Measurements from ENCODE around the gene IFNA14.

Gene IFNA14

GRCh38 chr9:21239911-21240310, at the start of gene IFNA14:
Gene IFNA14, minus strand, starts transcription at chr9:21240005. Its CDS starts 70 bp downstream, at chr9:21239935.
- no peak within 1 kb of the TSS for H3K27ac ChIP-seq (ENCODE audit: low read depth, low read length)
- H3K4me1 ChIP-seq (ENCODE audit: control insufficient read depth in 5 of 5, insufficient read depth in 5 of 5, low read length in 5 of 5), result no peaks in the 10 kb centered on the region
- no peaks in the 10 kb centered on the region for H3K36me3 ChIP-seq (ENCODE audit: control insufficient read depth in 5 of 5, insufficient read depth in 5 of 5, low read length in 5 of 5)
- H3K4me3 ChIP-seq (ENCODE audit: low read depth in 1 of 5, low read length in 5 of 5), result no peak within 1 kb of the TSS
- no peaks in the 10 kb centered on the region for H3K27me3 ChIP-seq (ENCODE audit: control insufficient read depth in 5 of 5, insufficient read depth in 4 of 5, low read length in 5 of 5)
- H3K9ac ChIP-seq (ENCODE audit: low read length in 5 of 5), result no peak within 1 kb of the TSS
- H3K9me3 ChIP-seq (ENCODE audit: control insufficient read depth in 5 of 5, low read length in 5 of 5), result no peaks in the 10 kb centered on the region

- H3K9ac ChIP-seq (ENCODE audit: low read length in 5 of 5), result no peak overlapping the region
- H3K27ac ChIP-seq (ENCODE audit: low read depth, low read length), result no peak overlapping the region
These were observed 47.5 kb upstream of the IFNA14 start for GRCh38 chr9:21287280-21287679.

GRCh38 chr9:21286659-21287058, 46.9 kb upstream of the IFNA14 start:
- Histone ChIP-seq H3K36me3 (ENCODE audit: control insufficient read depth in 5 of 5, insufficient read depth in 5 of 5, low read length in 5 of 5) (no peaks in the 10 kb centered on the region), H3K27ac (ENCODE audit: low read depth, low read length) (no peak overlapping the region), H3K4me1 (ENCODE audit: control insufficient read depth in 5 of 5, insufficient read depth in 5 of 5, low read length in 5 of 5) (no peaks in the 10 kb centered on the region), H3K9ac (ENCODE audit: low read length in 5 of 5) (no peak overlapping the region), H3K27me3 (ENCODE audit: control insufficient read depth in 5 of 5, insufficient read depth in 4 of 5, low read length in 5 of 5) (no peaks in the 10 kb centered on the region), H3K9me3 (ENCODE audit: control insufficient read depth in 5 of 5, low read length in 5 of 5) (no peaks in the 10 kb centered on the region), H3K4me3 (ENCODE audit: low read depth in 1 of 5, low read length in 5 of 5) (no peak overlapping the region)

More at GRCh38 chr9:21287280-21287679, 47.5 kb upstream of the IFNA14 start:
- Histone ChIP-seq H3K4me3 (ENCODE audit: low read depth in 1 of 5, low read length in 5 of 5) (no peak overlapping the region), H3K9me3 (ENCODE audit: control insufficient read depth in 5 of 5, low read length in 5 of 5) (no peaks in the 10 kb centered on the region), H3K27me3 (ENCODE audit: control insufficient read depth in 5 of 5, insufficient read depth in 4 of 5, low read length in 5 of 5) (no peaks in the 10 kb centered on the region), H3K4me1 (ENCODE audit: control insufficient read depth in 5 of 5, insufficient read depth in 5 of 5, low read length in 5 of 5) (no peaks in the 10 kb centered on the region), H3K36me3 (ENCODE audit: control insufficient read depth in 5 of 5, insufficient read depth in 5 of 5, low read length in 5 of 5) (no peaks in the 10 kb centered on the region)

- Histone ChIP-seq H3K4me3 (ENCODE audit: low read depth in 1 of 5, low read length in 5 of 5) (no peak overlapping the region), H3K36me3 (ENCODE audit: control insufficient read depth in 5 of 5, insufficient read depth in 5 of 5, low read length in 5 of 5) (no peaks in the 10 kb centered on the region), H3K9me3 (ENCODE audit: control insufficient read depth in 5 of 5, low read length in 5 of 5) (no peaks in the 10 kb centered on the region), H3K4me1 (ENCODE audit: control insufficient read depth in 5 of 5, insufficient read depth in 5 of 5, low read length in 5 of 5) (no peaks in the 10 kb centered on the region), H3K27ac (ENCODE audit: low read depth, low read length) (no peak overlapping the region), H3K9ac (ENCODE audit: low read length in 5 of 5) (no peak overlapping the region), H3K27me3 (ENCODE audit: control insufficient read depth in 5 of 5, insufficient read depth in 4 of 5, low read length in 5 of 5) (no peaks in the 10 kb centered on the region)
These were observed 46.3 kb upstream of the IFNA14 start for GRCh38 chr9:21286099-21286498.

GRCh38 chr9:21281275-21281674, 41.5 kb upstream of the IFNA14 start:
- Histone ChIP-seq H3K9ac (ENCODE audit: low read length in 5 of 5) (no peak overlapping the region), H3K27ac (ENCODE audit: low read depth, low read length) (no peak overlapping the region), H3K27me3 (ENCODE audit: control insufficient read depth in 5 of 5, insufficient read depth in 4 of 5, low read length in 5 of 5) (no peaks in the 10 kb centered on the region), H3K4me1 (ENCODE audit: control insufficient read depth in 5 of 5, insufficient read depth in 5 of 5, low read length in 5 of 5) (no peaks in the 10 kb centered on the region), H3K9me3 (ENCODE audit: control insufficient read depth in 5 of 5, low read length in 5 of 5) (no peaks in the 10 kb centered on the region), H3K36me3 (ENCODE audit: control insufficient read depth in 5 of 5, insufficient read depth in 5 of 5, low read length in 5 of 5) (no peaks in the 10 kb centered on the region), H3K4me3 (ENCODE audit: low read depth in 1 of 5, low read length in 5 of 5) (no peak overlapping the region)

- Histone ChIP-seq H3K27me3 (ENCODE audit: control insufficient read depth in 5 of 5, insufficient read depth in 4 of 5, low read length in 5 of 5) (no peaks in the 10 kb centered on the region), H3K9me3 (ENCODE audit: control insufficient read depth in 5 of 5, low read length in 5 of 5) (no peaks in the 10 kb centered on the region), H3K4me1 (ENCODE audit: control insufficient read depth in 5 of 5, insufficient read depth in 5 of 5, low read length in 5 of 5) (no peaks in the 10 kb centered on the region), H3K27ac (ENCODE audit: low read depth, low read length) (no peak overlapping the region), H3K9ac (ENCODE audit: low read length in 5 of 5) (no peak overlapping the region), H3K4me3 (ENCODE audit: low read depth in 1 of 5, low read length in 5 of 5) (no peak overlapping the region), H3K36me3 (ENCODE audit: control insufficient read depth in 5 of 5, insufficient read depth in 5 of 5, low read length in 5 of 5) (no peaks in the 10 kb centered on the region)
These were observed 28.5 kb upstream of the IFNA14 start for GRCh38 chr9:21268347-21268657.

- Histone ChIP-seq H3K27ac (ENCODE audit: low read depth, low read length) (no peak overlapping the region), H3K27me3 (ENCODE audit: control insufficient read depth in 5 of 5, insufficient read depth in 4 of 5, low read length in 5 of 5) (no peaks in the 10 kb centered on the region), H3K4me3 (ENCODE audit: low read depth in 1 of 5, low read length in 5 of 5) (no peak overlapping the region), H3K9ac (ENCODE audit: low read length in 5 of 5) (no peak overlapping the region), H3K4me1 (ENCODE audit: control insufficient read depth in 5 of 5, insufficient read depth in 5 of 5, low read length in 5 of 5) (no peaks in the 10 kb centered on the region), H3K36me3 (ENCODE audit: control insufficient read depth in 5 of 5, insufficient read depth in 5 of 5, low read length in 5 of 5) (no peaks in the 10 kb centered on the region), H3K9me3 (ENCODE audit: control insufficient read depth in 5 of 5, low read length in 5 of 5) (no peaks in the 10 kb centered on the region)
These were observed 27.9 kb upstream of the IFNA14 start for GRCh38 chr9:21267485-21268346.

- no peak overlapping the region for H3K4me3 ChIP-seq (ENCODE audit: low read depth in 1 of 5, low read length in 5 of 5)
- no peak overlapping the region for H3K9ac ChIP-seq (ENCODE audit: low read length in 5 of 5)
- H3K27me3 ChIP-seq (ENCODE audit: control insufficient read depth in 5 of 5, insufficient read depth in 4 of 5, low read length in 5 of 5), result no peaks in the 10 kb centered on the region
- no peaks in the 10 kb centered on the region for H3K9me3 ChIP-seq (ENCODE audit: control insufficient read depth in 5 of 5, low read length in 5 of 5)
- H3K27ac ChIP-seq (ENCODE audit: low read depth, low read length), result no peak overlapping the region
- no peaks in the 10 kb centered on the region for H3K4me1 ChIP-seq (ENCODE audit: control insufficient read depth in 5 of 5, insufficient read depth in 5 of 5, low read length in 5 of 5)
- no peaks in the 10 kb centered on the region for H3K36me3 ChIP-seq (ENCODE audit: control insufficient read depth in 5 of 5, insufficient read depth in 5 of 5, low read length in 5 of 5)
These were observed 27.1 kb upstream of the IFNA14 start for GRCh38 chr9:21266733-21267484.

- Histone ChIP-seq H3K27me3 (ENCODE audit: control insufficient read depth in 5 of 5, insufficient read depth in 4 of 5, low read length in 5 of 5) (no peaks in the 10 kb centered on the region), H3K4me3 (ENCODE audit: low read depth in 1 of 5, low read length in 5 of 5) (no peak overlapping the region), H3K9me3 (ENCODE audit: control insufficient read depth in 5 of 5, low read length in 5 of 5) (no peaks in the 10 kb centered on the region), H3K9ac (ENCODE audit: low read length in 5 of 5) (no peak overlapping the region), H3K36me3 (ENCODE audit: control insufficient read depth in 5 of 5, insufficient read depth in 5 of 5, low read length in 5 of 5) (no peaks in the 10 kb centered on the region), H3K27ac (ENCODE audit: low read depth, low read length) (no peak overlapping the region), H3K4me1 (ENCODE audit: control insufficient read depth in 5 of 5, insufficient read depth in 5 of 5, low read length in 5 of 5) (no peaks in the 10 kb centered on the region)
These were observed 25.8 kb upstream of the IFNA14 start for GRCh38 chr9:21265421-21266189.

All from subcutaneous abdominal adipose tissue (tissue), 5 donors.